HG03432 (cell line): ENCODE results near the gene MMP17.
"Not testable (repeated sequence)": the region's sequence is repeated elsewhere in the genome, so short reads cannot be mapped to it uniquely, and the experiment has no call there.

Experiments used
- ATAC-seq: cut with Tn5 transposase; IDR thresholded peaks from one replicate; pipeline ENCODE4 v1.9.1; 2021; ENCODE audit warnings: mild to moderate bottlenecking, moderate library complexity; ENCODE audit not compliant: unreplicated experiment

Gene MMP17

DNA sequence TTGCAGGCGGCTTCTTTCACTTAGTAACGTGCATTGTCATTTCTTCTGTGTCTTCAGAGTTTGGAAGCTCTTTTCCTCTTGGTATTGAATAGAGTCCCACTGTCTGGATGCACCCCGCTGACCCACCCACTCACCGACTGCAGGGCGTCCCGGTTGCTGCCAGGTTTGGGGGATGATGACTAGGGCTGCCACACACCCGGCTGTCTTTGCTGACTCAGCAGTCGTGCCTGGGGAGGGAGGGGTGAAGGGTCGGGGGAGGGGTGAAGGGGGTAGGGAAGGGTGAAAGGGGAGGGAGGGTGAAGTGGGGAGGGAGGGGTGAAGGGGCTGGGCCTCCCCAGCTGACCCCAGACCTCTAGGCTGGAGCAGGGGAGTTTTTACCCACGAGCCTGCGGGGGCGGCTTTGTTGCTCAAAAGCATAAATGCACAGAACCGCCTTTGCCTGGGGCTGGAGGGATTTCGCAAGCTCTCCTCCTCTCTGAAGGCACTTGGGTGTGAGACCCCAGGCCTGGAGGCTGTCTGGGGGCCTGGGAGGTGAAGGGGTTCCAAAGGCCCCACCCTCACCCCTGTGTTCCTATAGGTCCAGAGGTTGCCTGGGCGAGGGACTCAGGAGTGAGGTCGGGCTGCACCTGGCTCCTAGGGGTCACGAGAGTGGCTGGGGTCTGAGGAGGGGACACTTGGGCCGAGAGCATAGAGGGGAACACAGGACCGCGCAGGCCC, 35.0 kb downstream of the MMP17 start:
- ATAC-seq, result no peak

DNA sequence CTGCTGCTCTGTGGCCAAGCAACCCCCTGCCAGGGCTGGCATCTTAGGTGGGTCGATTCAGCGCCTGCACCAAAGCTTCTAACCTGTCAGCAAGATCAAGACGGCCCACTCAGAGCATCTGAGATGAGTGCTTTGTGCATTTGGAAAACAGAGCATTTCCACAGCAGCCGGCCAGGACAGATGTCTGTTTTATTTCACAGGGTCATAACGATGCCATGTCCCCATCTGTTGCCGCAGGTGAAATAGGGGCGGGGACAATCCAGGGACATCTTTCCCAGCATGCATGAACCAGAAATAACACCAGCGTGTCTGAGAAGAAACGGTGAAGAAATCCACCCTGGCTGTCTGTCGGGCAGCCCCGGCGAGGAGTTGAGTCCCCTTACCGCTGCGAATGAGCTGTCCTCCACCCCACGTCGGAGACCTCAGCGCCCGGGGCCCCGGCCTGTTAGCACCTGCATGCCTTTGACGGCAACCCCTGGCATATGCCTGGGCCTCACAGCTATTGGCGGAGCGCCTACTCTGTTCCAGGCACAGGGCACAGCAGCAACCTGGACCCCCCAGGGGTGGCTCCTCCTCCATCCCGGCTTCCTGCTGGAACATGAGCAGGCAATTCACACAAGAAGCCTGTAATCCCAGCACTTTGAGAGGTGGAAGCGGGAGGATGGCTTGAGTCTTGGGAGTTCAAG, 35.7 kb downstream of the MMP17 start:
- ATAC-seq, result no peak

DNA sequence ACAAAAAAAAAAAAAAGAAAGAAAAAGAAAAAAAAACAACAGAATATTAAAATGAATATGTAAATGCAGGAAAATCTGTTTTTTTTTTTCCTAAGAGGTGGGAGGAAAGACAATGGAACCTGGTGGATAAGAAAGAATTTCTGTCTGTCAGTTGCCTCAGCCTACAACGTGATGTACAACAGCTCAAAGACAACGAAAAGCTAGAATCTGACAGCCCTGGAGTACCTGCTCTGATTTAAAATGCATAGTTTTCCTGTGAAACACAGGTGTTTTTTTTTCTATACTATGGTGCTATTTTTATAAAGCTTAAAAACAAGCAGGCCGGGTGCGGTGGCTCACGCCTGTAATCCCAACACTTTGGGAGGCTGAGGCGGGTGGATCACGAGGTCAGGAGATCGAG, 36.3 kb downstream of the MMP17 start:
- ATAC-seq, result no peak

- ATAC-seq, result no peak
Observed at GRCh38 chr12:131865180-131865875, 37.1 kb downstream of the MMP17 start.

DNA sequence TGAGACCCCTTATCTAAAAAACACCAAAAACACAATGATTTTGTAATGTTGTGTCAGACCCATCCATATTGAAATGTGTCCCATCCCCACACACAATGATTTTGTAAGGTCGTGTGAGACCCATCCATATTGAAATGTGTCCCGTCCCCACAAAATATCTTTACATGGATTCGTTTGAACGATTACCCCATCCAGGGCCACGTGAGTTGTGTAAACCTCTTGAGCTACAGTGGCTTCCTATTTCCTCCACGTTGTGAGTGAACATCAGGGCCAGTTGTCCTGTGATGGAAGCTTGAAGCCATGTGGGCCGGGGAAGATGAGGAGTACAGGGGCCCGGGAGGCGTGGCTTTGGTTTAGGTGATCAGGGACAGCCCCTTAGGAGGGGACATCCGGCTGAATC, 39.3 kb downstream of the MMP17 start:
- ATAC-seq, result no peak

GRCh38 chr12:131867891-131868675, 39.9 kb downstream of the MMP17 start:
- ATAC-seq, result no peak

DNA sequence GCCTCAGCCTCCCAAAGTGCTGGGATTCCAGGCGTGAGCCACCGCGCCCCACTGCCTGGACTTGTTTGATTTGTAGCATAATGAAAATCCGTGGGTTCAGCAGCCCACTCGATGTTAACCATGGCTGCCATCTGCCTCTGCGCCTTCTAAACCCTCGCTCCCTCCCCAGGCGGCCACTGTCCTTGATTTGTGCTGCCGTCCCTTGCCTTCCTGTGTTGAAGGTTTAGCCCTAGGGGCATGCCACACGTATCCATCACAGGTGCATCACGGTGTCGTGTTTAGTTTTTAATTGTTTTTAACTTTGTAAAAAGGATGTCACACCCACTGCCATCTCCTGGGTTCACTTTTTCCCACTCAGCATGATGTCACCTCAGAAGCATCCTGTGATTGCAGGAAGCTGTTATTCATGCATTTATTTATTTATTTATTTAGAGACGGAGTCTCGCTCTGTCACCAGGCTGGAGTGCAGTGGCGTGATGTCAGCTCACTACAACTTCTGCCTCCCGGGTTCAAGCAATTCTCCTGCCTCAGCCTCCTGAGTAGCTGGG, 41.8 kb downstream of the MMP17 start:
- ATAC-seq, result no peak

DNA sequence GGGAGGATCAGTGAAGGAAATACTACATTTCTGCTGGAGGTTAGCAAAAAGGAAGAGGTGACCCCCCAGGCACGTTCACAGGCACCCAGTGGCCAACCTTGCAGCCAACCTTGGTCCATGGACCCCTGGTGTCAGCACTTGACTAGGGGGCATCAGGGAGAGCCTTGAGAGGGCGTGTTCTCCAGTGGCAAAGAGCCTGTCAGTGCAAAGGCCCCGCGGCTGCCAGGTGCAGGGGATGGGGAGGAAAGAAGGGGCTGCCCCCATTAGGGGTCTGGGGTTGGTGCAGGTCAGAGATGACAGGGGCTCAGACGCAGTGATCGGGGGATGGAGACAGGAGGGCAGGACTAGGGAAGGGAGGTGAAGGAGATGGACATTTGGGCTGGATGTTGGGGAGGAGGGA, 43.5 kb downstream of the MMP17 start:
- no peak for ATAC-seq

DNA sequence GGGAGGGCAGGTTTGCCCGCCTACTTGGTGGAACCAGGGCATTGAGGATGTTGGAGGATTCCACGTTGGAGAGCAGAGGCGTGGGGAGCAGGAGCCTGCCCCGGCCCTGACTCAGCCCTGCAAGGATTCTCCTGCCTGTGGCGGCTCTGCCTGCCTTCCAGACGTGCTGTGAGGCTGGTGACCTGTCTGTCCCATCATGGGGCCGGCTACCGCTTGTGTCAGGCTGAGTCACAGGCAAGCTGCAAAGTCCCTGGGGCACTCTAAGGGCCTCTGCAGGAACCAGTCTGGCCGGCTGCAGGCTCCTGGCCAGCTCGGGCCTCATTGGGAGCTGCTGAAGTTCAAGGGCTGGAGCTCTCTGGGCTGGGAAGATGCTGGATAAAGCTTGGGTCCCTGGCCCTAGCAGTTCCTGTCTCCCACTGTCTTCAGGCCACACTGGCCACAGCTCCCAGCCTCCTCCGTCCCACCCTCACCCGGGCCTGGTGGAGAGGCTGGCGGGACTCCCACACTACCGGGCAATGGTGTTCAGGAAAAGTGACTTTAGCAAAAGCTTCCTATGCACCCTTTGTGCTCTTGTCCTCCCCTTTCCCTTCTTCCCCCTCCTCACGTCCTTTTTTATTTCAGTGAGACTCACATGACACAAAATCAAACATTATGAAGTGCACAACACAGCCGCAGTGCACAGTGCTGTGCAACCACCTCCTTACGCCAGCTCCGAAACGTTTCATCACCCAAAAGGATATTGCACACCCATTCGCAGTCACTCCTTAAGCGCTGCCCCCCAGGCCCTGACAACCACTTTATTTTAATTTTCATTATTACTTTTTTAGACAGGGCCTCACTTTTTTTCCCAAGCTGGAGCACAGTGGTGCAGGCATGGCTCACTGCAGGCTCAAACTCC, 44.2 kb downstream of the MMP17 start:
- ATAC-seq, result no peak

DNA sequence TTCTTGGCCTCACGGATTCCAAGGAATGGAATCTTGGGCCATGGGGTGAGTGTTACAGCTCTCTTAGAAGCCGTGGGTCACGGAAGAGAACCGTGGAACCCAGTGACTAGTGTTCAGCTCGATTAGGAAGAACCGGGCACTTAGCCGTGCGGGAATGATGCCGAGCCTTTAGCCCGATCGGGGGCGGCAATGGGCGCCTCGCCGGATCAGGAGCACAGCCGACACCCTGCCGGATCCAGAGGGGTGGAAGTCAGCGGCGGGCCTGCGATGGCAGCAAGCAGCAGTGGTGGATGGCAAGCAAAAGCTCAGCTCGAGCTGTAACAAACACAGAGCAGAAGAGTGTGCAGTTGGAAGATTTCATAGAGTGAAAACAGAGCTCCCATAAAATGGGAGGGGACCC, 45.1 kb downstream of the MMP17 start:
- ATAC-seq, result no peak

GRCh38 chr12:131874972-131875371, 46.8 kb downstream of the MMP17 start:
- not testable (repeated sequence) for ATAC-seq

DNA sequence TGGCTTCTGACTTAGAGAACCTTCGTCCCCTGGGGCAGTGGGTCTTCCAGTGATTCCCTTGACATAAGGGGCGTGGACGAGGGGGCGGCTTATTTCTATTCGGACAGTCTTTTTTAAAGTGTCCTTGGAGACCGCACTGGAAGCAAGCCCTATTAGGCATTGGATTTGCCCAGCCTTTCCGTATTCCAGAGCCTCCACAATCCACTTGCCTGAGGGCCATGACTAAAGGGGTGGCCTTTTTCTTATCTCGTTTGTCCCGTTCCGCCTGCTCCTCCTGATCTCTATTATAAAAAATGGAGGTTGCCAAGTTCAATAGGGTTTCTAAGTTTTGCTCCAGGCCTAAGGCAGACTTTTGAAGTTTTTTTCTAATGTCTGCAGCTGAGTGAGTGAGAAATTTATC, 49.0 kb downstream of the MMP17 start:
- ATAC-seq, result not testable (repeated sequence)

- ATAC-seq, result not testable (repeated sequence)
Observed at GRCh38 chr12:131878436-131878835, 50.2 kb downstream of the MMP17 start.

GRCh38 chr12:131882804-131883520, 54.8 kb downstream of the MMP17 start:
- ATAC-seq, result no peak

DNA sequence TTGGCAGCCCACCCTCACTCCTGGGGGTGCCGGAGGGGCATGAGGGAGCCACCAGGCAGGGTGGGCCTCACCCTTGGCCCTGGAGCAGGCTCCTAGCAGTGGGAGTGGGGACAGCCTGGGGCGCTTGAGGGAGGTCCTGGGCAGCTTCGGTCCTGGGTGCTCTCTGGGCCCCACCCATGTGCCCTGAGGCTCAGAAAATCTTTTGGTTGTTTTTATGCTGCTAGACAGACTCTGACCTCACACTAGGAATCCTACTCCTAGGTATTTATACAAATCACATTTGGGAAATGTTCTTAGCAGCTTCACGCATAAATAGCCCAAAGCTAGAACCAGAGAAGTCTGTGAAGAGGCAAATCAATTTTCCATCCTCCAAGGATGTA, 55.3 kb downstream of the MMP17 start:
- no peak for ATAC-seq

GRCh38 chr12:131885076-131885475, 56.9 kb downstream of the MMP17 start:
- ATAC-seq, result not testable (repeated sequence)

GRCh38 chr12:131885543-131886057, 57.4 kb downstream of the MMP17 start:
- ATAC-seq, result no peak

DNA sequence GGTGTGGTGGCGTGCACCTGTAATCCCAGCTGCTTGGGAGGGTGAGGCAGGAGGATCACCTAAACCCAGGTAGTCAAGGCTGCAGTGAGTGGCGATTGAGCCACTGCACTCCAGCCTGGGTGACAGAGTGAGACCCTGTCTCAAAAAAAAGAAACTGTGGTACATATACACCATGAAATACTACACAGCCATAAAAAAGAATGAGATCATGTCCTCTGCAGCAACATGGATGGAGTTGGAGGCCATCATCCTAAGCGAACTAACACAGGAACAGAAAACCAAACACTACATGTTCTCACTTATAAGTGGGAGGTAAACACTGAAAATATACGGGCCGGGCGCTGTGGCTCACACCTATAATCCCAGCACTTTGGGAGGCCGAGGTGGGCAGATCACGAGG, 63.5 kb downstream of the MMP17 start:
- not testable (repeated sequence) for ATAC-seq
